Progenitor cell of endocrine pancreas (in vitro differentiated cells): ENCODE measurements around the gene RIC8A. TPM values are rescaled to one million over a fixed set of nuclear protein-coding genes. Genes with fewer than 3 reads are reported as not detected.

ENCODE experiments used
- DNase-seq: peaks from one replicate; pipeline ENCODE4 v3.0.0; 2021; ENCODE audit warnings: low spot score; ENCODE audit not compliant: unreplicated experiment
- H3K27ac Mint-ChIP-seq: 2 replicates; pipeline ENCODE4 v1.8.0; 2021; ENCODE audit warnings: mild to moderate bottlenecking, moderate library complexity, mixed read lengths
- H3K27me3 Mint-ChIP-seq: 2 replicates; pipeline ENCODE4 v1.8.0; 2021; ENCODE audit warnings: mixed read lengths
- H3K36me3 Mint-ChIP-seq: 2 replicates; pipeline ENCODE4 v1.8.0; 2022; ENCODE audit warnings: mixed read lengths; ENCODE audit not compliant: insufficient read depth
- H3K4me1 Mint-ChIP-seq: 2 replicates; pipeline ENCODE4 v1.8.0; 2021; ENCODE audit warnings: low read depth, mixed read lengths
- H3K4me3 Mint-ChIP-seq: 2 replicates; pipeline ENCODE4 v1.8.0; 2021; ENCODE audit warnings: low read depth, mild to moderate bottlenecking, moderate library complexity, mixed read lengths
- H3K9me3 Mint-ChIP-seq: 2 replicates; pipeline ENCODE4 v1.8.0; 2021; ENCODE audit warnings: low read depth, mixed read lengths
- CTCF ChIP-seq: fragments of 200-600 bp; sonication (generic); IDR thresholded peaks from one replicate; pipeline ENCODE4 v1.5.0; 2021; ENCODE audit warnings: antibody characterized with exemption, mild to moderate bottlenecking; ENCODE audit not compliant: unreplicated experiment
- total RNA-seq: library from RNA; stranded (reverse); gene quantifications from 2 replicates; pipeline ENCODE4 v1.2.1, GENCODE V29; 2021

The RIC8A gene
- total RNA-seq, 1 donor from 2014 or later, result 88.0 TPM

- Mint-ChIP-seq H3K27ac (no peak overlapping the region), H3K27me3 (no peaks in the 10 kb centered on the region), H3K4me3 (no peak overlapping the region), H3K9me3 (no peaks in the 10 kb centered on the region), H3K36me3 (peaks cover 1% of the 10 kb centered on the region), H3K4me1 (peaks cover 8% of the 10 kb centered on the region)
- no peak for DNase-seq
- TF ChIP-seq CTCF, result no peak
These were observed 2.9 kb upstream of the RIC8A start for GRCh38 chr11:204587-205109.

GRCh38 chr11:205221-206001 lies 2.1 kb upstream of the RIC8A start:
- no peak for TF ChIP-seq CTCF
- Mint-ChIP-seq H3K9me3 (no peaks in the 10 kb centered on the region), H3K36me3 (peaks cover 1% of the 10 kb centered on the region), H3K4me1 (peaks cover 12% of the 10 kb centered on the region), H3K27me3 (no peaks in the 10 kb centered on the region), H3K27ac (no peak overlapping the region), H3K4me3 (peak overlapping the region; percentile 93)
- DNase-seq, result no peak

GRCh38 chr11:206002-206384 lies 1.5 kb upstream of the RIC8A start:
- H3K27ac Mint-ChIP-seq, result no peak overlapping the region
- no peaks in the 10 kb centered on the region for H3K27me3 Mint-ChIP-seq
- H3K36me3 Mint-ChIP-seq, result peaks cover 1% of the 10 kb centered on the region

GRCh38 chr11:206526-207207 lies 841 bp upstream of the RIC8A start:
- peak overlapping the region; percentile 93 for H3K4me3 Mint-ChIP-seq
- no peaks in the 10 kb centered on the region for H3K27me3 Mint-ChIP-seq
- H3K27ac Mint-ChIP-seq, result peak overlapping the region; percentile 92
- H3K36me3 Mint-ChIP-seq, result peaks cover 1% of the 10 kb centered on the region
- peaks cover 12% of the 10 kb centered on the region for H3K4me1 Mint-ChIP-seq
- no peak for DNase-seq
- H3K9me3 Mint-ChIP-seq, result no peaks in the 10 kb centered on the region
- no peak for TF ChIP-seq CTCF

More at GRCh38 chr11:206002-206384, 1.5 kb upstream of the RIC8A start:
- no peaks in the 10 kb centered on the region for H3K9me3 Mint-ChIP-seq
- peaks cover 12% of the 10 kb centered on the region for H3K4me1 Mint-ChIP-seq
- no peak for DNase-seq
- H3K4me3 Mint-ChIP-seq, result peak overlapping the region; percentile 93
- TF ChIP-seq CTCF, result no peak

- Mint-ChIP-seq H3K36me3 (peaks cover 1% of the 10 kb centered on the region), H3K4me1 (peaks cover 12% of the 10 kb centered on the region), H3K4me3 (peak overlapping the region; percentile 93), H3K27me3 (no peaks in the 10 kb centered on the region), H3K27ac (peak overlapping the region; percentile 99), H3K9me3 (no peaks in the 10 kb centered on the region)
- TF ChIP-seq CTCF, result no peak
- DNase-seq, result no peak
These were observed 314 bp downstream of the RIC8A start for GRCh38 chr11:207863-208180.
